ENCODE measurements around the gene KCTD13.

Gene KCTD13

GRCh38 chr16:29898804-29899515 is 27.1 kb downstream of the KCTD13 start:
- TF ChIP-seq, protein P1, sequence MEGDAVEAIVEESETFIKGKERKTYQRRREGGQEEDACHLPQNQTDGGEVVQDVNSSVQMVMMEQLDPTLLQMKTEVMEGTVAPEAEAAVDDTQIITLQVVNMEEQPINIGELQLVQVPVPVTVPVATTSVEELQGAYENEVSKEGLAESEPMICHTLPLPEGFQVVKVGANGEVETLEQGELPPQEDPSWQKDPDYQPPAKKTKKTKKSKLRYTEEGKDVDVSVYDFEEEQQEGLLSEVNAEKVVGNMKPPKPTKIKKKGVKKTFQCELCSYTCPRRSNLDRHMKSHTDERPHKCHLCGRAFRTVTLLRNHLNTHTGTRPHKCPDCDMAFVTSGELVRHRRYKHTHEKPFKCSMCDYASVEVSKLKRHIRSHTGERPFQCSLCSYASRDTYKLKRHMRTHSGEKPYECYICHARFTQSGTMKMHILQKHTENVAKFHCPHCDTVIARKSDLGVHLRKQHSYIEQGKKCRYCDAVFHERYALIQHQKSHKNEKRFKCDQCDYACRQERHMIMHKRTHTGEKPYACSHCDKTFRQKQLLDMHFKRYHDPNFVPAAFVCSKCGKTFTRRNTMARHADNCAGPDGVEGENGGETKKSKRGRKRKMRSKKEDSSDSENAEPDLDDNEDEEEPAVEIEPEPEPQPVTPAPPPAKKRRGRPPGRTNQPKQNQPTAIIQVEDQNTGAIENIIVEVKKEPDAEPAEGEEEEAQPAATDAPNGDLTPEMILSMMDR (IDR thresholded peaks at IDR 0.05; ENCODE audit: extremely low read depth, missing control alignments) = no peak
- no peak for DNase-seq (ENCODE audit: low spot score)

DNA sequence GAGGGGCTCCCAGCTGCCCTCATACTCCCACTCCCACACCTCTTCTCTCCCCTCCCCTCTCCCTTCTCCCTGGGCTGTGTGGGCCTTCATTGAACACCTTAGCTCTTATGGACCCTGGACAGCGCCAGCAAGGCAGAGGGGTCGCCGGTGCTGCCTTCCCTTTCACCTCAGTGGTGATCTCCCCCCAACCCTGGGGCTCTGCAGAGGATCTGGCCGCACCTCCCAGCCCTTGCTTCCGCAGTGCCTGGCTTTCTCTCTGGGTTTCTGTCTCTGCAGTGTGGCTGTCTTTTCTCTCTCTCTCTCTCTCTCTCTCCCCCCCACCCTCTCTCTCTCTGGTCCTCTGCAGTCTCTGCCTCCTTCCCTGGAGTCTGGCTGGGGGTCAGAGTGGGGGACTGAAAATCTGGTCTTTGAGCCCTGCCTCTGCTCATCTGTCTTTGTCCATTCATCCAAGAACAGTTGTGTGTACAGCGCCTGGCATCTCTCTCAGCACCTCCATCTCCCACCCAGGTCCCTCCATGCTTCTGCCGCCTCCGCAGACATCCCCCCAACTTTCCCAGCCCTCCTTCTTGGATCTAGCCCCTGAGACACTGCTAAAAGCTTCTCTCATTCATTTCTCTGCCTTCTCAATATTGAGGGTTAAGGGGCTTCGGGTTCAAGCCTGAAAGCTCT is 27.8 kb downstream of the KCTD13 start:
- no peak for DNase-seq (ENCODE audit: low spot score)
- TF ChIP-seq, protein P1 (IDR thresholded peaks at IDR 0.05; ENCODE audit: extremely low read depth, missing control alignments) = no peak

- TF ChIP-seq, protein P1 (IDR thresholded peaks at IDR 0.05; ENCODE audit: extremely low read depth, missing control alignments) = no peak
Measured at GRCh38 chr16:29897333-29897732, 28.7 kb downstream of the KCTD13 start.

GRCh38 chr16:29896841-29897240 is 29.2 kb downstream of the KCTD13 start:
- TF ChIP-seq, protein P1 (IDR thresholded peaks at IDR 0.05; ENCODE audit: extremely low read depth, missing control alignments) = no peak
- no peak for DNase-seq (ENCODE audit: low spot score)

More at GRCh38 chr16:29897333-29897732, 28.7 kb downstream of the KCTD13 start:
- DNase-seq (ENCODE audit: low spot score) = no peak

GRCh38 chr16:29894352-29894751 is 31.7 kb downstream of the KCTD13 start:
- DNase-seq (ENCODE audit: low spot score) = no peak
- TF ChIP-seq, protein P1 (IDR thresholded peaks at IDR 0.05; ENCODE audit: extremely low read depth, missing control alignments) = no peak

DNA sequence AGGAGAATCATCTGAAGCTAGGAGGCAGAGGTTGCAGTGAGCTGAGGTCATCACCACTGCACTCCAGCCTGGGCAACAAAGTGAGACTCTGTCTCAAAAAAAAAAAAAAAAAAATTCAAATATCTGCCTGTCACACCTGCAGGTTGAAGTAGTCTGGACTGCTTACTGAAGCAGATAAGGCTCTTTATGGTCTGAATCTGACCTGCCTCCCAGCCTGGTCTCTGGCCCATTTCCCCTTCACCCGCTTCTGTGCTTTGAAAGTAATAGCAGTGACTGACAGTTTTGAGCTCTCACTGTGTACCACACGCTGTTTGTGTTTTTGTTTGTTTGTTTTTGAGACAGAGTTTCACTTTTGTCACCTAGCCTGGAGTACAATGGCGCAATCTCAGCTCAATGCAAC is 32.5 kb downstream of the KCTD13 start:
- DNase-seq (ENCODE audit: low spot score) = no peak
- TF ChIP-seq, protein P1 (IDR thresholded peaks at IDR 0.05; ENCODE audit: extremely low read depth, missing control alignments) = no peak

DNA sequence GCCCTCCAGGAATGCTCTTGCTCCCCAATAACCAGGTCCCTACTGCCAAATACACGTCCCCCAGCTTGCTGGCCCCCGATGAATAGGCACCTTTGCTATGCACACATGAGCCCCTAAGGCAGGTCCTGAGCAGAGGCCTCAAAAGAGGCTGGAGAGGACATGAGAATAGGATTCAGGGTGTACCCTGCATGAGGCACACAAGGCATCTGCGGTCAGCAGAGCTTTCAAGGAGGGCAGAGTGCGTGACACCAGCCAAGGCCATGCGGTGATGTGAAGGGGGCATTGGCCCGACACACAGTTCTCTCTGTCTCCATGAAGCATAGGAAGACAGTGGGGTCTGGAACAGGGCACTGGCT is 33.6 kb downstream of the KCTD13 start:
- TF ChIP-seq, protein P1 (IDR thresholded peaks at IDR 0.05; ENCODE audit: extremely low read depth, missing control alignments) = no peak
- DNase-seq (ENCODE audit: low spot score) = no peak
